Fibroblast of lung (primary cell): ENCODE results near the gene SPPL3.

Experiments used
- CTCF ChIP-seq, 2 donors: IDR thresholded peaks in 1 of 2; conservative IDR thresholded peaks in 1 of 2; 1 replicate in 1 of 2; 2 replicates in 1 of 2; pipeline ENCODE4 v1.5.1; 2011 to 2012; ENCODE audit warnings: low read length in 2 of 2, control low read depth in 1 of 2, inconsistent platforms in 1 of 2, low read depth in 1 of 2, mild to moderate bottlenecking in 1 of 2
- EZH2 ChIP-seq: IDR thresholded peaks from 2 replicates; pipeline ENCODE4 v1.5.1; 2012; ENCODE audit warnings: low read length, control low read depth, mild to moderate bottlenecking; ENCODE audit errors: missing control alignments

DNA sequence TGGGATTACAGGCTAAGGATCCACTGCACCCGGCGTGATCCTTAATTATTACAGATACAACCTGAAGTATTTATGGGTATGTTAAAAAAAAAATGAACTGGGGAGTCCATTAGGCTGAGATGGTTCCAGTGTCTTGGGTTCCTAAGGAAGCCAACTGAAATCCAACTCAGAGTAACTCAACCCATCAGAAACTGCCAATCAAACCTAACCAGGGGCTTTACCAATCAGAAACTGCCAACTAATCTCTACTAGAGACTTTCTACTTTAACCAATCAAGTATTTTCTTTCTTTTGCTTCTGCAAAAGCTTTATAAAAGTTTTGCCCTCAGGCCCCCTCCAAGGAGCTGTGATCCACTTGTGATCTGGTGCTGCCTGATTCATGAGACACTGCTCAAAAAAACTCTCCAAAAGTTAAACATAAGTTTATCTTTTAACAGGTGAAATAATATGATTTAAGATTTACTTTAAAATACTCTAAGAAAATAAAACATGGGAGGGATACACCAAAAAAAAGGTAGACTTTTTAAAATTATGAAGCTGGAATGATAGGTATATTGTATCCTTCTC is 90.5 kb downstream of the SPPL3 start:
- TF ChIP-seq CTCF (conservative IDR thresholded peaks at IDR 0.05 in 1 of 2, IDR thresholded peaks at IDR 0.05 in 1 of 2; ENCODE audit: low read depth in 1 of 2, low read length in 2 of 2) (no peak), EZH2 (no peak)
